Body of pancreas (tissue), 4 donors: Measurements from ENCODE around the gene MC5R.

Experiments used
- POLR2A ChIP-seq, 3 donors: fragments of 450-650 bp; IDR thresholded peaks; one replicate each; pipeline ENCODE4 v1.6.1; 2016; ENCODE audit warnings: antibody characterized with exemption in 3 of 3, mild to moderate bottlenecking in 2 of 3
- TF ChIP-seq, protein P1 (sequence below), 7 experiments: fragments of 450-650 bp in 4 of 7; fragments of 200-600 bp in 3 of 7; sonication (generic) in 3 of 7; IDR thresholded peaks; one replicate each; pipeline ENCODE4 v1.5.1; 2016 to 2019; ENCODE audit warnings: antibody characterized with exemption in 7 of 7

DNA sequence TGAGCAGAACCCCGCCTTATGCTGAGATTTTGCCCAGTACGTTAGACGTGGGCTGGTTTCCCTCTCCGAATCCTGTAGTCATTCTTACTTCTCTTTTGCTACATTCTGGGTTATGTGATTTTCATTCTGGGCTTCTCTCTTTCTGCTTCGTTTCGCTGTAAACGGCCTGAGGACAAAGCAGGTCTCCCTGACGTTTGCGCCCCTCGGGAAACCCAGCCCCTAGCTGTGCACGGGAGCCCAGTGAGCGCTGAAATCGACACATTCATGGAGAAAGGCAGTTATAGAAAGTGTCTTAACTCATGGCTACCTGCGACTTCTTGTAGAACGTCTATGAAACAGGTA is 22.7 kb upstream of the MC5R start:
- TF ChIP-seq, protein P1, sequence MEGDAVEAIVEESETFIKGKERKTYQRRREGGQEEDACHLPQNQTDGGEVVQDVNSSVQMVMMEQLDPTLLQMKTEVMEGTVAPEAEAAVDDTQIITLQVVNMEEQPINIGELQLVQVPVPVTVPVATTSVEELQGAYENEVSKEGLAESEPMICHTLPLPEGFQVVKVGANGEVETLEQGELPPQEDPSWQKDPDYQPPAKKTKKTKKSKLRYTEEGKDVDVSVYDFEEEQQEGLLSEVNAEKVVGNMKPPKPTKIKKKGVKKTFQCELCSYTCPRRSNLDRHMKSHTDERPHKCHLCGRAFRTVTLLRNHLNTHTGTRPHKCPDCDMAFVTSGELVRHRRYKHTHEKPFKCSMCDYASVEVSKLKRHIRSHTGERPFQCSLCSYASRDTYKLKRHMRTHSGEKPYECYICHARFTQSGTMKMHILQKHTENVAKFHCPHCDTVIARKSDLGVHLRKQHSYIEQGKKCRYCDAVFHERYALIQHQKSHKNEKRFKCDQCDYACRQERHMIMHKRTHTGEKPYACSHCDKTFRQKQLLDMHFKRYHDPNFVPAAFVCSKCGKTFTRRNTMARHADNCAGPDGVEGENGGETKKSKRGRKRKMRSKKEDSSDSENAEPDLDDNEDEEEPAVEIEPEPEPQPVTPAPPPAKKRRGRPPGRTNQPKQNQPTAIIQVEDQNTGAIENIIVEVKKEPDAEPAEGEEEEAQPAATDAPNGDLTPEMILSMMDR (IDR thresholded peaks at IDR 0.05) = no peak
- TF ChIP-seq POLR2A (IDR thresholded peaks at IDR 0.05) = no peak
